D721Med (cell line): ENCODE measurements around the gene SNUPN.

Experiments used
- DNase-seq: peaks from one replicate; pipeline ENCODE4 v3.0.0; 2011; ENCODE audit warnings: low spot score; ENCODE audit not compliant: insufficient read length
- FAIRE-seq: peaks from 2 replicates; lab custom pipeline; 2011; peaks lifted over from hg19 to GRCh38; lab: Jason Lieb, UNC
- CTCF ChIP-seq: IDR thresholded peaks from 2 replicates; pipeline ENCODE4 v1.5.1; 2012; ENCODE audit warnings: mild to moderate bottlenecking, control low read depth; ENCODE audit not compliant: insufficient read depth; ENCODE audit errors: missing control alignments

Gene SNUPN

DNA sequence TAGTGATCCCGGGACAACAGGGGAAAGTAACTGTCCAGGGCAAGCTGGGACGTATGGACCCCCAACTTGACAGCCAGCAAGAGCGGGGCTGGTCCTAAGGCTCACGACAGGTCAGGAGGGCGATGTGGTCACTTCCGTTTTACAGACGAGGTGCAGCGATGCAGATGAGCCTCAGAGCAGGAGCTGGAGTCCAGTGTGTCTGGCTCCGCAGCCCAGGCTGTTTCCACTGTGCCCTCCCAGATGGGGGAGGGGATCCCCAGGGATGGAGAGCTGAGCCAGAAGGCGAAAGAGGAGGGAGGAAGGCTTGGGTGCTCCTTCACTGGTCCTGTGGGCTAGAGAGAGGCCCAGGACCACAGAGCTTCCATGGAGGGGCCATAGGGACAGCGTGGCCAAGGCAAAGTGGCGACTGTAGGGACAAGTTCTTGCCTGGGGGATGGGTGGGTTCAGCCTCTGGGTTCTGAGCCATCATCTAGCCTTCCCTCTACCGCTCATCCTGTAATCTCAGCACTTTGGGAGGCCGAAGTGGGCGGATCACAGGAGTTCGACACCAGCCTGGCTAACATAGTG is 27.9 kb upstream of the SNUPN start:
- no peak for FAIRE-seq
- TF ChIP-seq CTCF: no peak
- no peak for DNase-seq

- TF ChIP-seq CTCF: no peak
- DNase-seq (no peak), FAIRE-seq (no peak)
Measured at GRCh38 chr15:75651810-75652543, 26.5 kb upstream of the SNUPN start.

GRCh38 chr15:75650908-75651809 is 25.6 kb upstream of the SNUPN start:
- no peak for TF ChIP-seq CTCF
- FAIRE-seq (no peak), DNase-seq (no peak)

DNA sequence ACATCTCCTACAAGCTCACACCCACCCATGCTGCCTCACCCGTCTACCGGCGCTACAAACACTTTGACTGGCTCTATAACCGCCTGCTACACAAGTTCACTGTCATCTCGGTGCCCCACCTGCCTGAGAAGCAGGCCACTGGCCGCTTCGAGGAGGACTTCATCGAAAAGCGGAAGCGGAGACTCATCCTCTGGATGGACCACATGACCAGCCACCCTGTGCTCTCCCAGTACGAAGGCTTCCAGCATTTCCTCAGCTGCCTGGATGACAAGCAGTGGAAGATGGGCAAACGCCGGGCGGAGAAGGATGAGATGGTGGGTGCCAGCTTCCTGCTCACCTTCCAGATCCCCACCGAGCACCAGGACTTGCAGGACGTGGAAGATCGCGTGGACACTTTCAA is 24.3 kb upstream of the SNUPN start:
- no peak for FAIRE-seq
- no peak for TF ChIP-seq CTCF
- DNase-seq: no peak

- FAIRE-seq (no peak), DNase-seq (no peak)
- TF ChIP-seq CTCF: no peak
Measured at GRCh38 chr15:75649045-75649761, 23.7 kb upstream of the SNUPN start.

- no peak for TF ChIP-seq CTCF
- DNase-seq: no peak
- no peak for FAIRE-seq
Measured at GRCh38 chr15:75648156-75649000, 22.9 kb upstream of the SNUPN start.
